ENCODE results near the gene RNF40. TPM values are rescaled to one million over a fixed set of nuclear protein-coding genes. Genes with fewer than 3 reads are reported as not detected.
A peak's percentile ranks its signal among the peaks of the same experiment; 100 is the strongest.

RNF40 gene
- total RNA-seq, 1 experiment from 2014 or later: 64.1 TPM

GRCh38 chr16:30774367-30775130, 12.4 kb downstream of the RNF40 start:
- Histone ChIP-seq H2AFZ (ENCODE audit: low read length) (no peak overlapping the region), H3K36me3 (ENCODE audit: low read depth, low read length) (peaks cover 4% of the 10 kb centered on the region; the same call in 1 of the 2 replicates), H3K9me2 (replicated peaks; ENCODE audit: low read length) (no peaks in the 10 kb centered on the region), H3K79me2 (ENCODE audit: low read length) (no peaks in the 10 kb centered on the region), H3F3A (ENCODE audit: low read length, unreplicated experiment) (no peaks in the 10 kb centered on the region), H3K9ac (ENCODE audit: low read length) (peak overlapping the region; percentile 94; the same call in 1 of the 2 replicates), H3K4me1 (ENCODE audit: insufficient read depth, low read length) (peaks cover 5% of the 10 kb centered on the region), H3K4me3 (ENCODE audit: low read length) (peak overlapping the region; percentile 82; the same call in 1 of the 2 replicates), H3K27me3 (ENCODE audit: low read length) (no peaks in the 10 kb centered on the region), H3K9me3 (ENCODE audit: low read length) (no peaks in the 10 kb centered on the region), H3K27ac (ENCODE audit: low read length) (no peak overlapping the region), H3K4me2 (ENCODE audit: low read length) (peak overlapping the region; percentile 99), H4K20me1 (ENCODE audit: low read length) (no peaks in the 10 kb centered on the region)
- TF ChIP-seq EZH2 (IDR thresholded peaks at IDR 0.05; ENCODE audit: low read length, unreplicated experiment) (no peak), CTCF (conservative IDR thresholded peaks at IDR 0.05; ENCODE audit: low read depth, low read length) (no peak), EZH2phosphoT487 (IDR thresholded peaks at IDR 0.05; ENCODE audit: borderline replicate concordance, low read length) (no peak)
- ChIA-PET POLR2A (ENCODE audit: unreplicated experiment) (interaction anchor here (0.6 kb wide), 1 partner anchor 80 kb away, joined by 9 read pairs; no protein-coding TSS in a partner anchor), CTCF (no interaction called here)
- DNase-seq (no peak), ATAC-seq (peak; percentile 4; the same call in 1 of the 2 replicates)
- no TSS peak for BruUV-seq (replicated peaks)
- intact Hi-C loops (cut with micrococcal nuclease): no loop called here

GRCh38 chr16:30775131-30775391, 12.9 kb downstream of the RNF40 start:
- peaks cover 4% of the 10 kb centered on the region; the same call in 1 of the 2 replicates for H3K36me3 ChIP-seq (ENCODE audit: low read depth, low read length)
- CTCF ChIA-PET: no interaction called here
- H4K20me1 ChIP-seq (ENCODE audit: low read length): no peaks in the 10 kb centered on the region
- peak overlapping the region; percentile 82 for H3K4me3 ChIP-seq (ENCODE audit: low read length)
- peak overlapping the region; percentile 94 for H3K9ac ChIP-seq (ENCODE audit: low read length)
- POLR2A ChIA-PET (ENCODE audit: unreplicated experiment): interaction anchor here (0.6 kb wide), 1 partner anchor 79 kb away, joined by 9 read pairs; no protein-coding TSS in a partner anchor
- TSS peak; percentile 16 for BruUV-seq (replicated peaks)
- peak overlapping the region; percentile 79; the same call in 1 of the 2 replicates for H2AFZ ChIP-seq (ENCODE audit: low read length)
- TF ChIP-seq CTCF (conservative IDR thresholded peaks at IDR 0.05; ENCODE audit: low read depth, low read length) (no peak), EZH2phosphoT487 (IDR thresholded peaks at IDR 0.05; ENCODE audit: borderline replicate concordance, low read length) (no peak), EZH2 (IDR thresholded peaks at IDR 0.05; ENCODE audit: low read length, unreplicated experiment) (no peak)
- DNase-seq (no peak), ATAC-seq (no peak)
- H3K4me1 ChIP-seq (ENCODE audit: insufficient read depth, low read length): peaks cover 5% of the 10 kb centered on the region
- H3F3A ChIP-seq (ENCODE audit: low read length, unreplicated experiment): no peaks in the 10 kb centered on the region
- no peaks in the 10 kb centered on the region for H3K27me3 ChIP-seq (ENCODE audit: low read length)
- H3K27ac ChIP-seq (ENCODE audit: low read length): peak overlapping the region; percentile 73; the same call in 1 of the 2 replicates
- H3K79me2 ChIP-seq (ENCODE audit: low read length): no peaks in the 10 kb centered on the region
- intact Hi-C loops (cut with micrococcal nuclease): no loop called here
- H3K9me3 ChIP-seq (ENCODE audit: low read length): no peaks in the 10 kb centered on the region
- H3K9me2 ChIP-seq (replicated peaks; ENCODE audit: low read length): no peaks in the 10 kb centered on the region
- peak overlapping the region; percentile 99 for H3K4me2 ChIP-seq (ENCODE audit: low read length)
